ENCODE data around the gene AAK1. TPM values are rescaled to one million over a fixed set of nuclear protein-coding genes. Genes with fewer than 3 reads are reported as not detected.

The AAK1 gene
- total and polyA plus RNA-seq, 10 of the 15 experiments (the other 5 are each of a cell fraction or from before 2014, with no cell fraction given), result 2.9 to 41.4 (median 17.5) TPM

GRCh38 chr2:69619725-69620124 lies 23.8 kb downstream of the AAK1 start (continued):
- TF ChIP-seq CREB1 (IDR thresholded peaks at IDR 0.05; ENCODE audit: low read depth) (no peak), MYC (IDR thresholded peaks at IDR 0.05; ENCODE audit: insufficient read depth, insufficient read length, insufficient replicate concordance, low read length, severe bottlenecking) (no peak), ATF3 (IDR thresholded peaks at IDR 0.05; ENCODE audit: borderline replicate concordance, extremely low read depth, low read depth, low read length) (no peak), SIN3A (IDR thresholded peaks at IDR 0.05; ENCODE audit: low read depth, low read length) (no peak)

GRCh38 chr2:69618362-69618761 lies 25.2 kb downstream of the AAK1 start:
- H2AFZ ChIP-seq (ENCODE audit: control insufficient read depth, low read depth, low read length), result no peak overlapping the region
- no peaks in the 10 kb centered on the region for H3K27me3 ChIP-seq (replicated peaks in 1 of 2; ENCODE audit: control insufficient read depth in 2 of 2, insufficient read depth in 2 of 2, low read length in 1 of 2)
- no peak overlapping the region for H3K9ac ChIP-seq (ENCODE audit: control insufficient read depth, insufficient read depth, low read length)
- ChIA-PET POLR2A (interaction anchor here (0.6 to 1.5 kb wide), 3 partner anchors 19 to 106 kb away, joined by 3 to 4 read pairs (median 3); no protein-coding TSS in a partner anchor), SMC1A (ENCODE audit: uncharacterized antibody, unreplicated experiment) (interaction anchor here (0.6 to 2.4 kb wide), 5 partner anchors 10 to 95 kb away, joined by 3 to 10 read pairs (median 4); no protein-coding TSS in a partner anchor), CTCF (interaction anchor here (0.7 to 3.5 kb wide), 4 partner anchors 16 to 106 kb away, joined by 3 to 10 read pairs (median 7); no protein-coding TSS in a partner anchor), RAD21 (ENCODE audit: unreplicated experiment) (interaction anchor here (1.2 to 2.0 kb wide), 2 partner anchors 22 to 54 kb away, joined by 3 to 5 read pairs; no protein-coding TSS in a partner anchor)
- no peaks in the 10 kb centered on the region; a peak in 2 of 4 replicates for H3K36me3 ChIP-seq (ENCODE audit: control insufficient read depth in 2 of 2, insufficient read depth in 2 of 2, low read length in 1 of 2)
- H3K27ac ChIP-seq (ENCODE audit: control insufficient read depth, insufficient read depth), result no peak overlapping the region
- in situ Hi-C loops (cut with MboI) (no loop called here), intact Hi-C loops (cut with micrococcal nuclease; ENCODE audit: unreplicated experiment) (no loop called here)
- H3K4me2 ChIP-seq (ENCODE audit: control insufficient read depth, insufficient read depth), result no peak overlapping the region
- peaks cover 45% of the 10 kb centered on the region for H3K79me2 ChIP-seq (ENCODE audit: control insufficient read depth, insufficient read depth, low read length)
- FAIRE-seq (no peak), DNase-seq (ENCODE audit: low read depth, low spot score) (no peak), ATAC-seq (no peak)
- H3K4me3 ChIP-seq, result no peak overlapping the region
- BruUV-seq (replicated peaks), result no TSS peak
- peaks cover 34% of the 10 kb centered on the region for H3K4me1 ChIP-seq (ENCODE audit: control insufficient read depth, insufficient read depth, low read length)
- H4K20me1 ChIP-seq (ENCODE audit: control insufficient read depth, insufficient read depth), result no peaks in the 10 kb centered on the region
- peaks cover 8% of the 10 kb centered on the region; the same call in 2 of the 3 replicates for H3K9me3 ChIP-seq (replicated peaks; ENCODE audit: control insufficient read depth, insufficient read depth, low read length)
- WGBS (ENCODE audit: insufficient coverage, insufficient replicate concordance, low lambda C conversion rate, missing lambda C conversion rate), result 90% methylated on average over 5 of the region's 5 CpGs
- TF ChIP-seq SUZ12 (IDR thresholded peaks at IDR 0.05; ENCODE audit: unreplicated experiment) (no peak), PBX3 (IDR thresholded peaks at IDR 0.05; ENCODE audit: insufficient replicate concordance, low read depth, low read length) (no peak), TBL1XR1 (IDR thresholded peaks at IDR 0.05; ENCODE audit: low read depth, low read length) (no peak), RBBP5 (conservative IDR thresholded peaks at IDR 0.05) (no peak), E2F4 (IDR thresholded peaks at IDR 0.05; ENCODE audit: low read depth, low read length) (no peak), CREB1 (IDR thresholded peaks at IDR 0.05; ENCODE audit: low read depth) (no peak), ZZZ3 (IDR thresholded peaks at IDR 0.05; ENCODE audit: control insufficient read depth, insufficient read length, low read depth) (no peak), BMI1 (IDR thresholded peaks at IDR 0.05; ENCODE audit: borderline replicate concordance) (no peak), SMAD1 (IDR thresholded peaks at IDR 0.05; ENCODE audit: low read depth, partially characterized antibody) (no peak), ZBTB11 (CRISPR knock-in tag; IDR thresholded peaks at IDR 0.05) (no peak), EZH2 (IDR thresholded peaks at IDR 0.05; ENCODE audit: borderline replicate concordance, control insufficient read depth, low read depth, low read length) (no peak), SP1 (IDR thresholded peaks at IDR 0.05; ENCODE audit: low read depth, low read length) (no peak), STAT3 (IDR thresholded peaks at IDR 0.05; ENCODE audit: low read depth, low read length) (no peak)

All from GM12878 (cell line).